ENCODE results near the gene MAT1A.

MAT1A gene

GRCh38 chr10:80283119-80283518, 6.3 kb downstream of the MAT1A start:
- in situ Hi-C loops (cut with MboI; ENCODE audit: low sequenced_read_pairs) = no loop called here

- in situ Hi-C loops (cut with MboI; ENCODE audit: low sequenced_read_pairs) = no loop called here
Measured at GRCh38 chr10:80281784-80282765, 7.4 kb downstream of the MAT1A start.

- in situ Hi-C loops (cut with MboI; ENCODE audit: low sequenced_read_pairs) = no loop called here
Measured at GRCh38 chr10:80281292-80281691, 8.2 kb downstream of the MAT1A start.

GRCh38 chr10:80280071-80280800, 9.2 kb downstream of the MAT1A start:
- in situ Hi-C loops (cut with MboI; ENCODE audit: low sequenced_read_pairs) = no loop called here

- in situ Hi-C loops (cut with MboI; ENCODE audit: low sequenced_read_pairs) = no loop called here
Measured at GRCh38 chr10:80279146-80279545, 10.3 kb downstream of the MAT1A start.

GRCh38 chr10:80278480-80278879, 11.0 kb downstream of the MAT1A start:
- in situ Hi-C loops (cut with MboI; ENCODE audit: low sequenced_read_pairs) = no loop called here

- in situ Hi-C loops (cut with MboI; ENCODE audit: low sequenced_read_pairs) = no loop called here
Measured at GRCh38 chr10:80277567-80278250, 11.7 kb downstream of the MAT1A start.

- in situ Hi-C loops (cut with MboI; ENCODE audit: low sequenced_read_pairs) = no loop called here
Measured at GRCh38 chr10:80277016-80277415, 12.4 kb downstream of the MAT1A start.

GRCh38 chr10:80276335-80276734, 13.1 kb downstream of the MAT1A start:
- in situ Hi-C loops (cut with MboI; ENCODE audit: low sequenced_read_pairs) = no loop called here

- in situ Hi-C loops (cut with MboI; ENCODE audit: low sequenced_read_pairs) = no loop called here
Measured at GRCh38 chr10:80275756-80276155, 13.7 kb downstream of the MAT1A start.

GRCh38 chr10:80275135-80275498, 14.3 kb downstream of the MAT1A start:
- in situ Hi-C loops (cut with MboI; ENCODE audit: low sequenced_read_pairs) = no loop called here

- in situ Hi-C loops (cut with MboI; ENCODE audit: low sequenced_read_pairs) = loop anchor here (25.0 kb wide), 1 partner anchor 712 kb away; the partner anchor contains the start of gene SFTPA2
Measured at GRCh38 chr10:80274396-80275134, 14.9 kb downstream of the MAT1A start.

- in situ Hi-C loops (cut with MboI; ENCODE audit: low sequenced_read_pairs) = loop anchor here (25.0 kb wide), 1 partner anchor 711 kb away; the partner anchor contains the start of gene SFTPA2
Measured at GRCh38 chr10:80273523-80274170, 15.8 kb downstream of the MAT1A start.

GRCh38 chr10:80272793-80273522, 16.5 kb downstream of the MAT1A start:
- in situ Hi-C loops (cut with MboI; ENCODE audit: low sequenced_read_pairs) = loop anchor here (25.0 kb wide), 1 partner anchor 711 kb away; the partner anchor contains the start of gene SFTPA2

GRCh38 chr10:80271416-80271815, 18.0 kb downstream of the MAT1A start:
- in situ Hi-C loops (cut with MboI; ENCODE audit: low sequenced_read_pairs) = loop anchor here (25.0 kb wide), 1 partner anchor 709 kb away; the partner anchor contains the start of gene SFTPA2

GRCh38 chr10:80270887-80271286, 18.6 kb downstream of the MAT1A start:
- in situ Hi-C loops (cut with MboI; ENCODE audit: low sequenced_read_pairs) = loop anchor here (25.0 kb wide), 1 partner anchor 709 kb away; the partner anchor contains the start of gene SFTPA2

- in situ Hi-C loops (cut with MboI; ENCODE audit: low sequenced_read_pairs) = loop anchor here (25.0 kb wide), 1 partner anchor 707 kb away; the partner anchor contains the start of gene SFTPA2
Measured at GRCh38 chr10:80268938-80269588, 20.4 kb downstream of the MAT1A start.

- in situ Hi-C loops (cut with MboI; ENCODE audit: low sequenced_read_pairs) = loop anchor here (25.0 kb wide), 1 partner anchor 706 kb away; the partner anchor contains the start of gene SFTPA2
Measured at GRCh38 chr10:80268266-80268665, 21.2 kb downstream of the MAT1A start.

Data from HL-60/S4 treated with retinoic acid at 250 ng/mL for 4 days and 3 days (cell line).